Measurements from ENCODE around the gene CDAN1. TPM values are rescaled to one million over a fixed set of nuclear protein-coding genes. Genes with fewer than 3 reads are reported as not detected.

The CDAN1 gene
- total RNA-seq, 1 donor from 2014 or later: 6.0 TPM

Other genes starting within 250 kb of the CDAN1 start
- gene ZNF106, start 246.0 kb downstream of the CDAN1 start, total RNA-seq (ENCODE audit: insufficient read depth, low replicate concordance): 80.2 TPM
- gene SNAP23, start 241.5 kb downstream of the CDAN1 start, total RNA-seq (ENCODE audit: insufficient read depth, low replicate concordance): 77.5 TPM
- gene LRRC57, start 188.3 kb downstream of the CDAN1 start, total RNA-seq (ENCODE audit: insufficient read depth, low replicate concordance): 12.3 TPM
- gene HAUS2, start 188.3 kb downstream of the CDAN1 start, total RNA-seq (ENCODE audit: insufficient read depth, low replicate concordance): 52.7 TPM
- gene STARD9, start 161.5 kb downstream of the CDAN1 start, total RNA-seq (ENCODE audit: insufficient read depth, low replicate concordance): 20.5 TPM
- 13.0 TPM for gene TTBK2, start 183.7 kb upstream of the CDAN1 start, total RNA-seq (ENCODE audit: insufficient read depth, low replicate concordance)

All from umbilical cord (tissue), 1 donor.